HFF-Myc (cell line): Measurements from ENCODE around the gene SSH2.

ENCODE experiments used
- DNase-seq: peaks from one replicate; pipeline ENCODE4 v3.0.0-alpha.2; 2011; ENCODE audit warnings: low read depth; ENCODE audit errors: extremely low read depth
- H3K4me3 ChIP-seq: replicated peaks from 2 replicates; pipeline ENCODE4 v1.5.1; 2011; ENCODE audit warnings: low read depth, mild to moderate bottlenecking, control low read depth, low read length
- CTCF ChIP-seq: IDR thresholded peaks from 2 replicates; pipeline ENCODE4 v1.5.1; 2012; ENCODE audit warnings: mild to moderate bottlenecking, low read depth, low read length, control low read depth; ENCODE audit errors: missing control alignments

The SSH2 gene

GRCh38 chr17:29825604-29826003 lies 104.4 kb downstream of the SSH2 start:
- no peak for DNase-seq
- H3K4me3 ChIP-seq: no peak overlapping the region
- TF ChIP-seq CTCF: no peak

GRCh38 chr17:29821897-29822296 lies 108.1 kb downstream of the SSH2 start:
- H3K4me3 ChIP-seq: no peak overlapping the region
- no peak for DNase-seq
- TF ChIP-seq CTCF: no peak

- no peak for DNase-seq
- no peak for TF ChIP-seq CTCF
- no peak overlapping the region for H3K4me3 ChIP-seq
Measured at GRCh38 chr17:29820425-29820824, 109.6 kb downstream of the SSH2 start.

GRCh38 chr17:29807520-29808361 lies 122.3 kb downstream of the SSH2 start:
- peak; percentile 68 for TF ChIP-seq CTCF
- no peak overlapping the region for H3K4me3 ChIP-seq
- peak; percentile 46 for DNase-seq

- no peak overlapping the region for H3K4me3 ChIP-seq
- DNase-seq: no peak
- TF ChIP-seq CTCF: no peak
Measured at GRCh38 chr17:29802246-29802645, 127.8 kb downstream of the SSH2 start.

- TF ChIP-seq CTCF: no peak
- no peak for DNase-seq
Measured at GRCh38 chr17:29800457-29800856, 129.6 kb downstream of the SSH2 start.

More at GRCh38 chr17:29800457-29800856, 129.6 kb downstream of the SSH2 start:
- H3K4me3 ChIP-seq: no peak overlapping the region
